Stimulated activated CD8-positive, alpha-beta memory T cell treated with anti-CD3 and anti-CD28 coated beads, Interleukin-4, amount 100 ng/mL, for 48 hours (primary cell): ENCODE data around the gene MACO1.
A peak's percentile ranks its signal among the peaks of the same experiment; 100 is the strongest.
"Not testable (repeated sequence)": the region's sequence is repeated elsewhere in the genome, so short reads cannot be mapped to it uniquely, and the experiment has no call there.

Source experiments
- DNase-seq: peaks from one replicate; pipeline ENCODE4 v3.0.0-alpha.2; 2020

The MACO1 gene

DNA sequence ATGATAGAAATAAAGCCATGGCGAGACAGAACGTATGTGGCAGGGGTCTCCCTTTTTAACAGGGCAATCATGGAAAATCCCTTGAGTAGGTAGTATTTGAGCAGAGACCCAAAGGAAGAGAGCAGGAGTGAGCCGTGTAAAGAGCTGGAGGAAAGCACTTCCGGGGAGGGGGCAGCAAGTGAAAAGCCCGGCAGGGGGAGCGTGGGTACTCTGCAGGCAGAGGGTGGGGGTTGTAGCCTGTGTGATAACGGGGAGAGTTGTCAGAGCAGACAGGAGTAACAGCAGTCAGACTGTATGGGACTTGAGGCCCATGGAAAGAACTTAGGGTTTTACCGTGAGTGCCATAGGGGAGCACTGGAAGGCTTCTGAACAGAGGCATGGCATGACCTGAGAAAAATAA lies 61.6 kb downstream of the MACO1 start:
- no peak for DNase-seq

DNA sequence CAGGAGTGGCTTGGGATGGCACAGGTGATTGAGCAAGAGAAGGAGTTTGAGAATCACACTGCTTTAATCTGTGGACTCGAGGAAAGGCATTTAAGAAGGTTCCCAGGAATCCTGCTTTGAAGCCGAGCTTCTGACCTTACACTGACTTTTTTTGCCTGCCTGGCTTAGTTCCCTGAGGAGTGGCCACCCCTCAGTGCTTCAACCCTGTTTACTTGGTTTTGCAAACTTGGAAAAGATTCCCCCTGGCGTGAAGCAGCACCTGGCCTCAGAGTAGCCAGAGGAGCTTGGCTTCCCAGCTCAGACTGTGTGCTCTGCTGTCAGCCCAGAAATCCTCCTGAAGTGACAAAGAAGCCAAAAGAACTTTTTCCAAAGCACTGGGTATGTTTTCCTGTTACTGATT lies 64.3 kb downstream of the MACO1 start:
- DNase-seq, result no peak

GRCh38 chr1:25500694-25501093 lies 70.0 kb downstream of the MACO1 start:
- no peak for DNase-seq

DNA sequence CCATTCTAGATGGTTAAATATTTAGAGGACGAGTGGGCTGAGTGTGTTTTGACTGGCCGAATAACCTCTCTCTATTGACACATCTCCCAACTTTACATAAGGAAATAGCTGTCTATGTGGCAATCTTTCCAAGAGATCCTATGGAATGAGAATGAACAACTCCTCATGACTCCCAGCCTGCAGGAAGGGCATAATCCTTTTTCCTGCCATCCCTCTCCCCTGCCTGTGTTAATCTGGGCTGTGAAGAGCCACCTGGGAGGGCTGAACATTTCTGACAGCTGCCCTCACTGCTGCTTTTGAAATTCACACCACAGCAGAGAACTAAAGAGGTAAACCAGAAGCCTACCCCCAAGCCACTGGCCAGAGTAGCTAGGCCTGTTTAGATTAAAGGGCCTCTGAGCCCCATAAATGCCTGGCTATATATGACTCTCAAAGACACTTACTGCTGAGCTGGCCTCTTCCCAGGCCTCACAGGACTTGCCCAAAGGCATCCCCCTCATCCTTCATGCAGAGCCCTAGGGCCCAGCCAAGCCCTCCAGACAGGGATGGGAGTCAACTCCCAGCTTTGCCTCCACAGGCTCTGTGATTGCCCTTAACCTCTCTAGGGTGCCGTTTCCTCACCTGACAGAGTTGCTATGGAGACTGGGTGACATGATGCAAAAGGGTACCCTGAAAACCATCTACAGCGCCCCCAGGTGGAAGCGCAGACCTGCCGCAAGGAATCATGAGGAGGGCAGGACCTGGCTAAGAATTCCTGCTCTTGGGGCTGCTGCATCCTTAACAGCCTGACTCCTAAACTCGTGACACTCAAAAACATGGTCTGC lies 70.8 kb downstream of the MACO1 start:
- peak; percentile 43 for DNase-seq

DNA sequence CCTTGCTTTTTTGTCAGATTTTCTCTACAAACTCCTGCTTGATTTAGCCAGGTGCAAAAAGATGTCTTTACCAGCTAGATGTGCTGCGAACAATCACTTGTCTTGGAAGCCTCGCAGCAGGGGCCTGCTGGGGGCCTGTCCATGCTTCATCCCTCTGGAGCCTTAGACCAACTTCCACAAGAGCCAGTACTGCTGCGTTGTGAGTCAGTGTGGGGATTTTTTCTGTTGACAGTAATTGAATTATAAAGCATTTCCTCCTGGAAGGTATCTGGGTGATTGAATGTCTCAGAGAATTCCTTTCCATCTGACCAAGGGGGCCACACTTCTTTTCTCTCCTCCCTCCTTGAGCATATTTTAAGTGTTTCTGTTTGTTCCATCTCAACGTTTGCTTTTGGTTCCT lies 72.3 kb downstream of the MACO1 start:
- DNase-seq, result no peak

DNA sequence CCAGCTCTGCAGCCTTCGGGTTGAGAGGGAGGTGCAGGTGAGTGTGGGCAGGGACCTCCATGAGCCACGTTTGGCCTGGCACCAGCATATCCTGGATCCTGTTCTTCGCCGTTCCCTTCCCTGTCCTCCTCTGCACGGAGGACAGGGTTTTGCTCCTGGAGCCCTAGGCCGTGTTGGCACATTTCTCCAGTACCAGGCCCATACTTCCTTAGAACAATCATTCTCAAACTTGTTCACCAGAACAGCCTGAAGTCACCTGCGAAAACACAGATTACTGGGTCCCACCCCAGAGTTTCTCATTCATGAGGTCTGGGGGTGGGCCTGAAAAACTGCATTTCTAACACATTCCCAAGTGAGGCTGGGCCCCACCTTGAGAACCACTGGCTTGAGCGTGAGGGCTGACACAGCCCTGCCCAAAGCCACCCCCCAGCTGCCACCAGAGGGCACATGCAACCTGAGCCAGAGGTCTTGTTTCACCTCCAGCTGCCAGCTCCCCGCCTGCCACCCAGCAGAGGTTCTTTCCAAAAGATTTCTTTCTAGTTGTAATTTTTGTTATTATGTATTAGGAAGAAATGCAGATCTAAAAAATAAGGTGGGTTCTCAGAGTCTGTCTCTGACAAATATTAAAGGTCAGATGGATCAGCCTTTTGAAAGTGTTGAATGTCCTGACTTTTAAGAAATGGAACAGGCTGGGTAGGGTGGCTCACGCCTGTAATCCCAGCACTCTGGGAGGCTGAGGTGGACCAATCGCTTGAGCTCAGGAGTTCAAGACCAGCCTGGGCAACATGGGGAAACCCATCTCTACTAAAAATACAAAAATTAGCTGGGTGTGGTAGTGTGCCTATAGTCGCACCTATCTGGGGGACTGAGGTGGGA lies 73.1 kb downstream of the MACO1 start:
- peak; percentile 72 for DNase-seq

GRCh38 chr1:25504706-25505595 lies 74.3 kb downstream of the MACO1 start:
- DNase-seq, result no peak

DNA sequence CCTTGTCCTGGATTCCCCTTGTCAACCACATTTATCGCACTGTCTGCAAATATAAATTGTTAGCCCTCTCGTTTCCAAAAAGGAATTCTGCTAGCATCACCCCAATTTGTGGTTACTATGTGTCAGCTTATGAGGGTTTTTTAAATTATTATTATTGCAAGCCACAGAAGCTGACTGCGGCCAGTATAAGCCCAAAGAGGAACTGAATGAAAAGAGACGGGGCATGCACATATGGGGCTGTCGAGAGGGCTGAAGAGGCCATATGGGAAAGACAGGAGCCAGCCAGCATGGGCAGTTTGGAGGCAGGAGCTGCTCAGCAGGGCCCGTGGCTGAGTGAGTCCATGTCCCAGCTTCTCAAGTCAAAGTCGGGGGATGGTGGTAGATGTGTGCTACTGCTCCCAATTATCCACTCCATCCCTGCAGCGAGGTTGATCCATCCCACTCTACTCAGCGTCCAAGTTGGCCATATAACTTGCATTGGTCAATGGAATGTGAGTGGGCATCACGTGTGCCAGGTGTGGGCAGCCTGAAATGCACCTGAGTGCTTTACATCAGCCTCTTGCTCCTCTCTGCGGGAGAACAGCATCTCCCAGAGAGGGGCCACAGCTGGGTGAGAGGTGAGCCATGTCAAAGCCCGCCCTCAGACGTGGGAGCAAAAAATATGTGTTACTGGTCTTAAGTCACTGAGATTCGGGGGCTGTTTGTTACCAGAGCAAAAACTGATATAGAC lies 75.1 kb downstream of the MACO1 start:
- DNase-seq, result no peak

DNA sequence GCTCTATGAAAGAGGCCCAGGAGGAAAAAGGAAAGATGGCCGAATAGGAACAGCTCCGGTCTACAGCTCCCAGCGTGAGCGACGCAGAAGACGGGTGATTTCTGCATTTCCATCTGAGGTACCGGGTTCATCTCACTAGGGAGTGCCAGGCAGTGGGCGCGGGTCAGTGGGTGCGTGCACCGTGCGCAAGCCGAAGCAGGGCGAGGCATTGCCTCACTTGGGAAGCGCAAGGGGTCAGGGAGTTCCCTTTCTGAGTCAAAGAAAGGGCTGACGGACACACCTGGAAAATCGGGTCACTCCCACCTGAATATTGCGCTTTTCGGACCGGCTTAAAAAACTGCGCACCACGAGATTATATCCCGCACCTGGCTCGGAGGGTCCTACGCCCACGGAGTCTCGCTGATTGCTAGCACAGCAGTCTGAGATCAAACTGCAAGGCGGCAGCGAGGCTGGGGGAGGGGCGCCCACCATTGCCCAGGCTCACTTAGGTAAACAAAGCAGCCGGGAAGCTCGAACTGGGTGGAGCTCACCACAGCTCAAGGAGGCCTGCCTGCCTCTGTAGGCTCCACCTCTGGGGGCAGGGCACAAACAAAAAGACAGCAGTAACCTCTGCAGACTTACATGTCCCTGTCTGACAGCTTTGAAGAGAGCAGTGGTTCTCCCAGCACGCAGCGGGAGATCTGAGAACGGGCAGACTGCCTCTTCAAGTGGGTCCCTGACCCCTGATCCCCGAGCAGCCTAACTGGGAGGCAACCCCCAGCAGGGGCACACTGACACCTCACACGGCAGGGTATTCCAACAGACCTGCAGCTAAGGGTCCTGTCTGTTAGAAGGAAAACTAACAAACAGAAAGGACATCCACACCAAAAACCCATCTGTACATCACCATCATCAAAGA lies 76.1 kb downstream of the MACO1 start:
- DNase-seq, result not testable (repeated sequence)

- no peak for DNase-seq
Measured at GRCh38 chr1:25513666-25514065, 83.0 kb downstream of the MACO1 start.

- DNase-seq, result no peak
Measured at GRCh38 chr1:25515033-25515432, 84.3 kb downstream of the MACO1 start.

GRCh38 chr1:25516686-25517085 lies 86.0 kb downstream of the MACO1 start:
- no peak for DNase-seq

GRCh38 chr1:25517476-25518394 lies 87.0 kb downstream of the MACO1 start:
- DNase-seq, result no peak

DNA sequence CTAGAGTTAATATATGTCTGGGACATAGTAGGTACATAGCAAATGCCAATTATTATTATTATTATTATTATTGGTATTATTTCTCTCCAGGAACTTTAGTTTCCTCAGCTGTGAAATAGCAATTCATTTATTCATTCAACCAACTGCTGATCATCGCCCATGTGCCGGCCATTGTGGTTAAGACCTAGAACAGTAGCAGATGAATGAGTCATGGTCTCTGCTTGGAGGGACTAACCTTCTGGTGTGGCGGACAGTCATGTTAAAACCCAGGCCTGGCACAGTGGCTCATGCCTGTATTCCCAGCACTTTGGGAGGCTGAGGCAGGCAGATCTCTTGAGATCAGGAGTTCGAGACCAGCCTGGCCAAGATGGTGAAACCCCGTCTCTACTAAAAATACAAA lies 88.9 kb downstream of the MACO1 start:
- no peak for DNase-seq

DNA sequence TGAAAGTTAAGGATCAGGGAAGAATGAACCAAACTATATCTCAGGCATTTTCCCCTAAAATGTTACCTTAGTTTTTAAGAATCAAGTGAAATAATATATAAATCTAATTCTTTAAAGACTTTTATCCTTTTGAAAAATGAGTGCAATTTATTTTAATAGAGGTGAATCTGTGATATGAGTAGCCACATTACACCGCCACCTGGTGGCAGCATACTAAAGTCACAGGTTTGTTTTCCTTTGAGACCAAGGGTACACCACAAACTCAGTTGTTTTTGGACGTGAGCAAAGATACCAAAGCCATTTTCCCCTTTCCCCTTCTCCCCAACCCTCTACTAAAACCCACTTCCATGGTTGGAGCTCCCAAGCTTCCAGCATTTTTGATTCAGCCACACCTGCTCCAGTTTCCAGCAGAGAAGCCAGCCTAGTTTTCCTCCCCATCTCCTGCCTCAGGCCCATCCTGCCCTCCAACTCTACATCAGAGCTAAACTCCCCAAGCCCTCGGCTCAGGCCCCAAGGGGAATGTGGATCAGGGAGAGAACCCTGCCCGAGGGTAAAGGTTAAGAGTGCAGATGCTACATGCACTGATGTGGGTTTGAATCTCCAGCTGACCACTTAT lies 89.9 kb downstream of the MACO1 start:
- DNase-seq, result peak; percentile 83

- no peak for DNase-seq
Measured at GRCh38 chr1:25522031-25522655, 91.4 kb downstream of the MACO1 start.

GRCh38 chr1:25523542-25523941 lies 92.8 kb downstream of the MACO1 start:
- no peak for DNase-seq

DNA sequence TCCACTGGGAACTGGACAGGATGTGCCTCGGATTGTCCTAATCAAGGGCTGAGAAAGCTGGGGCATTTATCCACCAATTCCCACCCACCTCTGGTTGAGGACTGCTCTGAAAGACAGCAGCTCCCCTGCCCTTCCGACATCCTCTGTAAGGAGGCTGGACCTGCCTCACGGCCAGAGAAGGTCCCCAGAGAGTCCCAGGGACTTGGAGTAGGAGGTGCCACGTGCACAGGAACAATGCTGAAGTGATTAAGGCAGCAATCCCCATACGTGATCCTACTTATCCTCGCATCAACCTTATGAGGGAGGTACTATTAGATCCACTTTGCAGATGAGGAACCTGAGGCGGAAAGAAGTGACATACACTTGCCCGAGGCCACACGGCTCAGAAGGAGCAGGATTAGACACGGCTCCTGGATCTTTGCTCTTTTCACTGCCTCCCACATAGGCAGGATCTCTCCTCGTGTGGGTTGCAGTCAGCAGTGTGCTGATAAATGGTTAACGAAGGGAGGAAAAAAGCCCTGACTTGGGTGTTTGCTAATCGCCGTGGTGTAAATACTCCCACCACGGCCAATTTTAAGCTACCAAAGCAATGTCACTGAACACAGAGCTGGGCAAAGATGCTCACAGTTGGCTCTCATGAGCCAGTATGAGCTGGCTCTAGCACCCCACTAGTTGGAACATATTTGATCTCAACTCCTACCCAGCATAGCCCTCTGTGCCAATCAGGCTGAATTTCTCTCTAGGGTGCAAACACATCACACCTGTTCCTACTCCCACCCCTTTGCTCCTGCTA lies 94.1 kb downstream of the MACO1 start:
- no peak for DNase-seq
